Stimulated activated effector memory CD8-positive, alpha-beta T cell treated with anti-CD3 and anti-CD28 coated beads, Interleukin-12 subunit alpha, Interleukin-12 subunit beta, amount 100 ng/mL, for 72 hours (primary cell): ENCODE results near the gene P3R3URF.

Experiments
- ATAC-seq: fragments of 150-1000 bp; cut with Tn5 transposase; 2 replicates; pipeline ENCODE4 v1.10.0; 2021
- DNase-seq, 2 donors: peaks; one replicate each; pipeline ENCODE4 v3.0.0; 2021 to 2022; ENCODE audit warnings: low spot score in 2 of 2
- H3K27ac Mint-ChIP-seq: one replicate; pipeline ENCODE4 v1.8.0; 2022; ENCODE audit warnings: mild to moderate bottlenecking, mixed read lengths
- H3K36me3 Mint-ChIP-seq: one replicate; pipeline ENCODE4 v1.8.0; 2022; ENCODE audit warnings: mild to moderate bottlenecking, mixed read lengths
- H3K4me1 Mint-ChIP-seq: one replicate; pipeline ENCODE4 v1.8.0; 2022; ENCODE audit warnings: mixed read lengths
- H3K4me3 Mint-ChIP-seq: one replicate; pipeline ENCODE4 v1.8.0; 2022; ENCODE audit warnings: mild to moderate bottlenecking, mixed read lengths
- H3K9me3 Mint-ChIP-seq: one replicate; pipeline ENCODE4 v1.8.0; 2022; ENCODE audit warnings: mixed read lengths

P3R3URF gene

GRCh38 chr1:46203738-46204405 is 27.6 kb upstream of the P3R3URF start:
- no peaks in the 10 kb centered on the region for H3K9me3 Mint-ChIP-seq

GRCh38 chr1:46199233-46199749 is 23.0 kb upstream of the P3R3URF start:
- peaks cover 13% of the 10 kb centered on the region for H3K4me1 Mint-ChIP-seq
- peak overlapping the region; percentile 74 for H3K4me3 Mint-ChIP-seq
- H3K36me3 Mint-ChIP-seq: peaks cover 5% of the 10 kb centered on the region
- ATAC-seq: no peak
- no peaks in the 10 kb centered on the region for H3K9me3 Mint-ChIP-seq
- DNase-seq: no peak
- no peak overlapping the region for H3K27ac Mint-ChIP-seq

More at GRCh38 chr1:46203738-46204405, 27.6 kb upstream of the P3R3URF start:
- ATAC-seq (no peak), DNase-seq (no peak)
- peak overlapping the region; percentile 10 for H3K27ac Mint-ChIP-seq
- H3K4me3 Mint-ChIP-seq: peak overlapping the region; percentile 75
- peaks cover 7% of the 10 kb centered on the region for H3K4me1 Mint-ChIP-seq
- peaks cover 5% of the 10 kb centered on the region for H3K36me3 Mint-ChIP-seq

- Mint-ChIP-seq H3K27ac (peak within 1 kb of the TSS; percentile 87), H3K36me3 (no peaks in the 10 kb centered on the region), H3K4me3 (peak within 1 kb of the TSS; percentile 74), H3K4me1 (peaks cover 13% of the 10 kb centered on the region), H3K9me3 (no peaks in the 10 kb centered on the region)
- ATAC-seq (peak; percentile 94), DNase-seq (peak; percentile 71 to 84)
Measured at GRCh38 chr1:46197964-46198811, 21.9 kb upstream of the P3R3URF start, which contains the start of gene POMGNT1. Gene POMGNT1, minus strand, starts transcription at chr1:46198434. Its CDS starts 613 bp downstream, at chr1:46197821.

- Mint-ChIP-seq H3K9me3 (no peaks in the 10 kb centered on the region), H3K4me1 (peaks cover 7% of the 10 kb centered on the region)
Measured at GRCh38 chr1:46197560-46197963, 21.3 kb upstream of the P3R3URF start.

DNA sequence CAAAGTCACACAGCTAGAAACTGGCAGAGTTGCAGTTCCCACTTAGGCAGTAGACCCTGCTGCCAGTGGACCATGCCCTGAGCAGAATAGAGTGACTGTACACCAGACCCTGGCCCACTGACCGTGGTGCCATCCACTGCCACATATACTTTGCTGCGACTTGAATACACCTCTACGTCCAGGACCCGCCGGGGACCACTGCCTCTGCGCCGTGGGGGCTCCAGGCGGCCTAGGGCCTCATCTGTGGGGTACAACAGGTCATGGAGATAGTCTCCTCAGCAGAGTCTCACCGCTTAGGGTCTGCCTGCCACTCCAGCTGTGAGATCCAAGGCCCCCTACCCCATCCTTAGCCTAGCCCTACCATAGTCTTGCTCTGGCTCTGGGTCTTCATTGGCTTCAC is 20.3 kb upstream of the P3R3URF start:
- no peaks in the 10 kb centered on the region for H3K9me3 Mint-ChIP-seq
- DNase-seq: no peak
- H3K4me1 Mint-ChIP-seq: peaks cover 7% of the 10 kb centered on the region
- no peak for ATAC-seq
- H3K4me3 Mint-ChIP-seq: no peak overlapping the region
- peak overlapping the region; percentile 87 for H3K27ac Mint-ChIP-seq
- H3K36me3 Mint-ChIP-seq: peaks cover 7% of the 10 kb centered on the region

More at GRCh38 chr1:46197560-46197963, 21.3 kb upstream of the P3R3URF start:
- DNase-seq (no peak), ATAC-seq (no peak)
- H3K4me3 Mint-ChIP-seq: peak overlapping the region; percentile 74
- H3K27ac Mint-ChIP-seq: peak overlapping the region; percentile 87
- no peaks in the 10 kb centered on the region for H3K36me3 Mint-ChIP-seq

- Mint-ChIP-seq H3K9me3 (no peaks in the 10 kb centered on the region), H3K4me1 (peaks cover 7% of the 10 kb centered on the region), H3K36me3 (peaks cover 17% of the 10 kb centered on the region), H3K4me3 (no peak overlapping the region), H3K27ac (peak overlapping the region; percentile 9)
- ATAC-seq: no peak
- no peak for DNase-seq
Measured at GRCh38 chr1:46194641-46195193, 18.4 kb upstream of the P3R3URF start.

DNA sequence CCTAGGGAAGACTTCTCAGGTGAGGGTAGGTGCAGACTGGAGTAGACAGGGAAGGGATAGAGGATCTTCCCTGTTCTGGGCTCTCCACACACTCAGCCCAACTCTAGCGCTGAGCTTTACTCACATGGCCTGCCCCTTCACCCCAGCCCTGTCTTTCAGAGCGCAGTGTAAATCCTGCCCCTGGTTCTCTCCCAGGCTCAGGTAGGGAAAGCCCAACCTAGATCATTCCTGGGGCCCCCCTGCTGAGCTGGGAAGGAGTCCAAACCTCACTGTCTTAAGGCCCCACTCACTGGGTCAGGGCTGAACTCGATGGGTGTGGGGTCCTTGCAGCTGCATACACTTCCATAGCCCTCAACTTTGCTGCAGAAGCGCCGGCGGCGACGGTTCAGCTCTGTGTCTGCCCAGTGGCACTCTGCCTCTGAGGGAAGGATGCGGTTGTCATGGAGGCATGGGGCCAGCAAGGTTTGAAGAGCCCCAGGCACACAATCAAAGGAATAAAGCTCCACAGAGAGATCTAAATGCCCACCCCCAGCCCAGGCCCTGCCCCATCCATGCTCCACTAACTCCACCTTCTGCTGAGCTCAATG is 17.8 kb upstream of the P3R3URF start:
- H3K4me1 Mint-ChIP-seq: peaks cover 7% of the 10 kb centered on the region
- peaks cover 23% of the 10 kb centered on the region for H3K36me3 Mint-ChIP-seq
- DNase-seq: no peak
- H3K9me3 Mint-ChIP-seq: no peaks in the 10 kb centered on the region
- no peak overlapping the region for H3K4me3 Mint-ChIP-seq
- peak overlapping the region; percentile 9 for H3K27ac Mint-ChIP-seq
- no peak for ATAC-seq

GRCh38 chr1:46193285-46193684 is 17.0 kb upstream of the P3R3URF start:
- Mint-ChIP-seq H3K4me1 (peaks cover 7% of the 10 kb centered on the region), H3K36me3 (peaks cover 24% of the 10 kb centered on the region), H3K9me3 (no peaks in the 10 kb centered on the region), H3K4me3 (no peak overlapping the region), H3K27ac (peak overlapping the region; percentile 10)
- DNase-seq (no peak), ATAC-seq (no peak)

DNA sequence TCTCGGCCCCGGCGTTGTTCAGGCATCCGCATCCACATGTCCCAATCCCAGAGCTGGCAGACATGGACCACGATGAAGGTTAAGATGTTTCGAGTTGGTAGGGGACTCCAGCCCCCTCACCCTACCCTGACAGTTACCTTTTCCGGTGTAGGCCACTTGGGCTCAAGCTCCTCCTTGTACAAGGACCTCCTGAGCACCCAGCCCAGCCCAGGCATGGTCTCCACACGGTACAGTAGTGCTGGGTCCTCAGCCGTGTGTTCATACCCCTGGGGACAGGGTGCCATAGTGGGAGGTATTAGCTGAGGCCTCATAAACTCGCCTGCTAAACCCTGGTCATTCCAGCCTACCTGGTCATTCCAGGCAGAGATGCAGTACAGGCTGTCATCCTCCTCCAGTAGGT is 15.9 kb upstream of the P3R3URF start:
- no peak overlapping the region for H3K4me3 Mint-ChIP-seq
- no peak overlapping the region for H3K27ac Mint-ChIP-seq
- no peaks in the 10 kb centered on the region for H3K9me3 Mint-ChIP-seq
- H3K36me3 Mint-ChIP-seq: peaks cover 24% of the 10 kb centered on the region
- H3K4me1 Mint-ChIP-seq: peaks cover 7% of the 10 kb centered on the region
- no peak for DNase-seq
- ATAC-seq: no peak

- H3K9me3 Mint-ChIP-seq: no peaks in the 10 kb centered on the region
- no peak overlapping the region for H3K4me3 Mint-ChIP-seq
- DNase-seq: no peak
- H3K27ac Mint-ChIP-seq: no peak overlapping the region
- H3K4me1 Mint-ChIP-seq: peaks cover 3% of the 10 kb centered on the region
- no peak for ATAC-seq
- peaks cover 24% of the 10 kb centered on the region for H3K36me3 Mint-ChIP-seq
Measured at GRCh38 chr1:46191033-46191701, 14.9 kb upstream of the P3R3URF start.

GRCh38 chr1:46190539-46190938 is 14.3 kb upstream of the P3R3URF start:
- no peaks in the 10 kb centered on the region for H3K9me3 Mint-ChIP-seq
- no peak overlapping the region for H3K27ac Mint-ChIP-seq

DNA sequence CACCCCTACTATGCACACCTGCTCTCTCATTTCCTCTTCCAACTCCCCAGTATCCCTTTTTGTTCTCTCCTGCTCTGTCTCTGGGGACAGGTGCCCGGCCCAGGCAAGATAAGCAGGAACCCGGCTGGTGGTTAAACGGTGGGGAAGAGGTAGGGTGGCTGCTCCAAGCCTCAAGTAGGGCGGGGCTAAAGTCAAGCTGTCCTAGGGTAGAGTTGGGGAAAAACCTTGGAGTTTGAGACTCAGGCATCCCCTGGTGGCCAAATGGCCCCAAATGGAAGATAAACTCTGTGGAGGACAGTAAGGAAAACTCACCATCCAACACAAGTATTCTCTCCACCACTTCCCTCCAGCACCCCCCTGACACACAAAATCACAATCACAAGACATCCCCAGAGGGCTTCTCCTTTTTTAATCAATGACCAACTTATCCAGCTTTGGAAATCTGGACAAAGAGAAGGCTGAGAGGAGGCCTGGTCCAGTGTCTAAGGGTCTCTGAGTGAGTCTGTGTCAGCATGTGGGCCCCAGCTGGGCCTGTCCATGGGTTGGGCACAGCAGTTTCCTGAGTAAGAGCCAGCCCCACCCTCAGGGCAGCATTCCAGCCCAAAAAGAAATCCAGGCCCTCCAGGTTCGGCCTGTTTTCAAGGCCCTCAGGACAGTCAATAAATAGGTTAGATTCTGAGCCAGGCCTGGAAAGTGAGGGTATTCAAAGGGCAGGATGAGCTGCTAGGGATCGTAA is 12.2 kb upstream of the P3R3URF start:
- Mint-ChIP-seq H3K9me3 (no peaks in the 10 kb centered on the region), H3K4me1 (peaks cover 21% of the 10 kb centered on the region), H3K27ac (peak overlapping the region; percentile 64), H3K4me3 (no peak overlapping the region), H3K36me3 (peaks cover 24% of the 10 kb centered on the region)
- ATAC-seq (no peak), DNase-seq (no peak)

More at GRCh38 chr1:46190539-46190938, 14.3 kb upstream of the P3R3URF start:
- peaks cover under 1% of the 10 kb centered on the region for H3K4me1 Mint-ChIP-seq
- ATAC-seq: no peak
- no peak for DNase-seq
- peaks cover 24% of the 10 kb centered on the region for H3K36me3 Mint-ChIP-seq
- H3K4me3 Mint-ChIP-seq: no peak overlapping the region

GRCh38 chr1:46187106-46187869 is 11.0 kb upstream of the P3R3URF start:
- Mint-ChIP-seq H3K27ac (peak overlapping the region; percentile 64), H3K4me3 (no peak overlapping the region)
- ATAC-seq: no peak

More at GRCh38 chr1:46187106-46187869, 11.0 kb upstream of the P3R3URF start:
- Mint-ChIP-seq H3K9me3 (no peaks in the 10 kb centered on the region), H3K4me1 (peaks cover 21% of the 10 kb centered on the region), H3K36me3 (peaks cover 23% of the 10 kb centered on the region)
- no peak for DNase-seq
